ENCODE measurements around the gene SOS2. TPM values are rescaled to one million over a fixed set of nuclear protein-coding genes. Genes with fewer than 3 reads are reported as not detected.
"Not testable (repeated sequence)": the region's sequence is repeated elsewhere in the genome, so short reads cannot be mapped to it uniquely, and the experiment has no call there.

The SOS2 gene
- total RNA-seq, 1 experiment from 2014 or later = 22.8 TPM

- DNase-seq (ENCODE audit: low read depth) = peak; percentile 89
These were observed 145.6 kb downstream of the SOS2 start for GRCh38 chr14:50085570-50086320.

- DNase-seq (ENCODE audit: low read depth) = no peak
These were observed 146.7 kb downstream of the SOS2 start for GRCh38 chr14:50084666-50085065.

GRCh38 chr14:50083467-50084337 is 147.7 kb downstream of the SOS2 start:
- peak; percentile 32 for DNase-seq (ENCODE audit: low read depth)

GRCh38 chr14:50082784-50083466 is 148.5 kb downstream of the SOS2 start:
- DNase-seq (ENCODE audit: low read depth) = peak; percentile 34

- DNase-seq (ENCODE audit: low read depth) = no peak
These were observed 149.1 kb downstream of the SOS2 start for GRCh38 chr14:50082308-50082742.

- not testable (repeated sequence) for DNase-seq (ENCODE audit: low read depth)
These were observed 152.3 kb downstream of the SOS2 start for GRCh38 chr14:50079103-50079502.

GRCh38 chr14:50073663-50074062 is 157.7 kb downstream of the SOS2 start:
- not testable (repeated sequence) for DNase-seq (ENCODE audit: low read depth)

- no peak for DNase-seq (ENCODE audit: low read depth)
These were observed 159.0 kb downstream of the SOS2 start for GRCh38 chr14:50072395-50072794.

- no peak for DNase-seq (ENCODE audit: low read depth)
These were observed 160.4 kb downstream of the SOS2 start for GRCh38 chr14:50070840-50071548.

GRCh38 chr14:50070230-50070629 is 161.1 kb downstream of the SOS2 start:
- no peak for DNase-seq (ENCODE audit: low read depth)

- DNase-seq (ENCODE audit: low read depth) = no peak
These were observed 162.1 kb downstream of the SOS2 start for GRCh38 chr14:50069325-50069724.

- DNase-seq (ENCODE audit: low read depth) = no peak
These were observed 162.9 kb downstream of the SOS2 start for GRCh38 chr14:50068496-50068895.

- DNase-seq (ENCODE audit: low read depth) = peak; percentile 77
These were observed 163.5 kb downstream of the SOS2 start for GRCh38 chr14:50067723-50068495.

Other genes with a start within 250 kb of the SOS2 start
- gene VCPKMT, start 115.0 kb downstream of the SOS2 start, total RNA-seq (2014; rRNA removed; shearing (Covaris generic)) = 2.1 and 6.8 TPM in 2 replicates
- 4.3 and 9.9 TPM in 2 replicates for gene L2HGDH, start 80.7 kb upstream of the SOS2 start, total RNA-seq (2014; rRNA removed; shearing (Covaris generic))
- 5.5 and 16.8 TPM in 2 replicates for gene DMAC2L, start 80.7 kb upstream of the SOS2 start, total RNA-seq (2014; rRNA removed; shearing (Covaris generic))
- gene CDKL1, start 165.3 kb upstream of the SOS2 start, total RNA-seq (2014; rRNA removed; shearing (Covaris generic)) = 1.7 and 3.7 TPM in 2 replicates